Thyroid gland (tissue), 4 donors: ENCODE results near the gene ELOVL1.

Experiments
- CTCF ChIP-seq, 6 experiments: fragments of 200-600 bp in 3 of 6; fragments of 450-650 bp in 3 of 6; sonication (generic) in 3 of 6; IDR thresholded peaks; one replicate each; pipeline ENCODE4 v1.5.1; 2016 to 2019; ENCODE audit warnings: antibody characterized with exemption in 6 of 6, mild to moderate bottlenecking in 2 of 6, inconsistent platforms in 1 of 6, moderate library complexity in 1 of 6
- POLR2A ChIP-seq, 2 donors: fragments of 450-650 bp; IDR thresholded peaks; one replicate each; pipeline ENCODE4 v1.6.1; 2017; ENCODE audit warnings: antibody characterized with exemption in 2 of 2, mild to moderate bottlenecking in 2 of 2, moderate library complexity in 1 of 2

- TF ChIP-seq POLR2A (IDR thresholded peaks at IDR 0.05) (no peak), CTCF (IDR thresholded peaks at IDR 0.05) (no peak)
Measured at GRCh38 chr1:43381612-43382011, 13.8 kb upstream of the ELOVL1 start.
